ENCODE data around the gene ANXA10. TPM values are rescaled to one million over a fixed set of nuclear protein-coding genes. Genes with fewer than 3 reads are reported as not detected.
A peak's percentile ranks its signal among the peaks of the same experiment; 100 is the strongest.

Gene ANXA10
- total RNA-seq, 1 donor from 2014 or later = not detected

DNA sequence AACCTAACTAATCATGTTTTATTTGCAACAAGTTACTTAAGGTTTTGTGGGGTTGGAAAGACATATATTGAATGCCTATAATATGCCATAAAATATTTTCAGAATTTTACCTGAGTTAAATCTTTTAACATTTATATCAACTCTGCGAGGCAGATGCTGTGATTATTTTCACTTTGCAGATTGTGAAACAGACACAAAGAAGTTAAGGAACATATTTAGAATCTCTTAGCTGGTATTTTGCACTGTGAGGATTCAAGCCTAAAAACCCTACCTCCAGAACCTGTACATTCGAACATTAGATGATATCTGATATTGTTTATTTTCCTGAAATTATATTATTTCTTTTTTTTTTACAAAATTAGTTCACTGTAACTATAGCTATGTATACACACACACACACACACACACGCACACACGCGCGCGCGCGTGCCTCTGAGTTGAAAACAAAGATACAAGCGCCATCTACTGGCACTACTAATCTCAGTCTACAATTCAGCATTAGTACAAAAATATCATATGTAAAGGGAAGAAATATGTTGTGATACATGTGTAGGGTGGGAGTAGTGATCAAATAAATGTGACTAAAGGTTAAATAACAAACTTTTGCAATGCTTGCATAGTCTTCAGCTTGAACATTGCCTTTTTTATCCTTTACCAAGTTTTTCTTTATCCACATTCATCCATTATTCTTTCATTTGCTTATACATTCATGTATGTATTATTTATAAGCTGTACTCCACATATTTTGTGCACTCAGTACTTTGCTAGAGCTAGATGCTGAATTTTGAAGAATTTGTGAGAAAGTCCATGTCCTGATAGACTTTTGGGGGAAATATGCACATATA, 61.5 kb downstream of the ANXA10 start:
- Mint-ChIP-seq H3K36me3 (ENCODE audit: low read depth) (no peaks in the 10 kb centered on the region), H3K27ac (ENCODE audit: unreplicated experiment) (no peak overlapping the region), H3K9me3 (ENCODE audit: low read depth) (peaks cover 7% of the 10 kb centered on the region), H3K27me3 (ENCODE audit: low read depth) (peaks cover 8% of the 10 kb centered on the region), H3K4me1 (ENCODE audit: low read depth) (no peaks in the 10 kb centered on the region), H3K4me3 (ENCODE audit: unreplicated experiment) (no peak overlapping the region)
- no peak for DNase-seq (ENCODE audit: low spot score)
- TF ChIP-seq, protein P1, sequence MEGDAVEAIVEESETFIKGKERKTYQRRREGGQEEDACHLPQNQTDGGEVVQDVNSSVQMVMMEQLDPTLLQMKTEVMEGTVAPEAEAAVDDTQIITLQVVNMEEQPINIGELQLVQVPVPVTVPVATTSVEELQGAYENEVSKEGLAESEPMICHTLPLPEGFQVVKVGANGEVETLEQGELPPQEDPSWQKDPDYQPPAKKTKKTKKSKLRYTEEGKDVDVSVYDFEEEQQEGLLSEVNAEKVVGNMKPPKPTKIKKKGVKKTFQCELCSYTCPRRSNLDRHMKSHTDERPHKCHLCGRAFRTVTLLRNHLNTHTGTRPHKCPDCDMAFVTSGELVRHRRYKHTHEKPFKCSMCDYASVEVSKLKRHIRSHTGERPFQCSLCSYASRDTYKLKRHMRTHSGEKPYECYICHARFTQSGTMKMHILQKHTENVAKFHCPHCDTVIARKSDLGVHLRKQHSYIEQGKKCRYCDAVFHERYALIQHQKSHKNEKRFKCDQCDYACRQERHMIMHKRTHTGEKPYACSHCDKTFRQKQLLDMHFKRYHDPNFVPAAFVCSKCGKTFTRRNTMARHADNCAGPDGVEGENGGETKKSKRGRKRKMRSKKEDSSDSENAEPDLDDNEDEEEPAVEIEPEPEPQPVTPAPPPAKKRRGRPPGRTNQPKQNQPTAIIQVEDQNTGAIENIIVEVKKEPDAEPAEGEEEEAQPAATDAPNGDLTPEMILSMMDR (IDR thresholded peaks at IDR 0.05) = peak; percentile 93

DNA sequence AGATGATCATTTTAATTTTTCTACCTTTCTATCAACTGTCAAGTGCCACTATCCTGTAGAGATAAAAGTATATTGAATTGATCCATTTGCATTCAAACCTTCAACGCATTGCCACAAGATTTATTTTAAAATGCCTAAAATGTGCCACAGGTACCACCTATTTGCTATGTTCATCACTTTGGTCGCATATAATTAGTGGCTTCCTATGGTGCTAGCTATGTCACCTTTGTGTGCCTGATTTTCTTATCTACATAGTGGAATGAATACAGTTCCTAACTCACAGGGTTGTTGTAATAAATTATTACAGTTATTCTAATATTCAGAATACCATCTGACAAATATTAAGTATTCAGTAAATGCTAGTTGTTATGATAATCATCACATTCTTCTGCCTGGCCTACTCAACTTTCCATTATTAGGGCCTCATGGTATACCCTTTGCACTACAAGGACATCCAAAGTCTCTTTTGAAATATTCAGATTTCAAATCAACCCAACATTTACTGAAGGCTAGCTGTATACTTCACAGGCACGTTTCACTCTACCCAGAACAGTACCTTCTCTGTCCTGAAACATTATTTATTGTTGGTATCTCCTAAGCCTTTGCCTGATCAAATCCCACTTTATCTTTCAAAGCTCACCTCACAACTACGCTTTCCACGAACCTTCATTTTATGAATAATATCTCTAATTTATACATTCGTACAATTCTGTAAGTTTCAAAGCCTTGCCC, 62.4 kb downstream of the ANXA10 start:
- TF ChIP-seq, protein P1 (IDR thresholded peaks at IDR 0.05) = no peak
- peaks cover 7% of the 10 kb centered on the region for H3K27me3 Mint-ChIP-seq (ENCODE audit: low read depth)
- DNase-seq (ENCODE audit: low spot score) = no peak
- H3K4me3 Mint-ChIP-seq (ENCODE audit: unreplicated experiment) = no peak overlapping the region
- no peaks in the 10 kb centered on the region for H3K36me3 Mint-ChIP-seq (ENCODE audit: low read depth)
- no peak overlapping the region for H3K27ac Mint-ChIP-seq (ENCODE audit: unreplicated experiment)
- peaks cover 12% of the 10 kb centered on the region for H3K9me3 Mint-ChIP-seq (ENCODE audit: low read depth)
- H3K4me1 Mint-ChIP-seq (ENCODE audit: low read depth) = no peaks in the 10 kb centered on the region

DNA sequence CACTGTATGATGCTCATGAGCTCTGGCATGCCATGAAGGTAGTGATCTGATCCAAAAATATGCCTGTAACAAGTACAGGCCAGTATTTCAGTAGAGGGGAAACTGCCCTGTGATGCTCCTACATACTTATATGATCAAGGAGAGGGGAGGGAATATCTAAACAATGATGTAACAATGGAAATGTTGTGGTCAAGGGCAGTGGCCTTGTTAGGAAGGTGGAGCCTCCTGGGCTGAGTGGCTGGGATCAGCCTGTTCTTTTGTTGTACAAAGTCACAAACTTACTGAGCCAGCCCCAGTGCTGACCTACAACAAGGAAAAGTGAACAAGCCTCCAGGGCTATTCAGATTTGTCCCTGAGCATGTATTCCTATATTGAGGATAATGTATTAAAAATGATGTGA, 70.3 kb downstream of the ANXA10 start:
- no peaks in the 10 kb centered on the region for H3K27me3 Mint-ChIP-seq (ENCODE audit: low read depth)
- H3K27ac Mint-ChIP-seq (ENCODE audit: unreplicated experiment) = no peak overlapping the region
- no peak for DNase-seq (ENCODE audit: low spot score)
- H3K4me3 Mint-ChIP-seq (ENCODE audit: unreplicated experiment) = no peak overlapping the region
- peaks cover 22% of the 10 kb centered on the region for H3K9me3 Mint-ChIP-seq (ENCODE audit: low read depth)
- TF ChIP-seq, protein P1 (IDR thresholded peaks at IDR 0.05) = no peak
- H3K36me3 Mint-ChIP-seq (ENCODE audit: low read depth) = peaks cover 2% of the 10 kb centered on the region
- peaks cover 3% of the 10 kb centered on the region for H3K4me1 Mint-ChIP-seq (ENCODE audit: low read depth)

DNA sequence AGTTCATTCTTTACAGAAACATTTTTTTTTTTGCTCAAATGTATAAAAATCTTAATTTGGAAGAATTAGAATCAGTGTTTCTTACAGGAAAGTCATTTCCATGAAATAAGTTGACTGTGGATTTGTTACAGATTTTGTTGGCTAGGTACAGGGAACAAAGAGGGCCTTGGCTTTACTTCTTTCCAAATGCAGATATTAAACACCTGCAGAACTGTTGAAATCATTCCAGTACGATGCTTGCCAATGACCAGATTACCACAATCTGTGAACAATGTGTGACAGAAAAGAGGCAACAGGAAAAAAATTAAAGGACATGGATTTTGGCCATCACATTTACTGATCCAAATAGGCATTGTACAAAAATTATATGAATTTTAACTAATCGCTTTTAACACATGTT, 70.8 kb downstream of the ANXA10 start:
- TF ChIP-seq, protein P1 (IDR thresholded peaks at IDR 0.05) = no peak
- H3K27me3 Mint-ChIP-seq (ENCODE audit: low read depth) = no peaks in the 10 kb centered on the region
- DNase-seq (ENCODE audit: low spot score) = no peak
- no peak overlapping the region for H3K4me3 Mint-ChIP-seq (ENCODE audit: unreplicated experiment)
- peaks cover 18% of the 10 kb centered on the region for H3K9me3 Mint-ChIP-seq (ENCODE audit: low read depth)
- peaks cover 3% of the 10 kb centered on the region for H3K4me1 Mint-ChIP-seq (ENCODE audit: low read depth)
- H3K36me3 Mint-ChIP-seq (ENCODE audit: low read depth) = peaks cover 2% of the 10 kb centered on the region
- H3K27ac Mint-ChIP-seq (ENCODE audit: unreplicated experiment) = no peak overlapping the region

DNA sequence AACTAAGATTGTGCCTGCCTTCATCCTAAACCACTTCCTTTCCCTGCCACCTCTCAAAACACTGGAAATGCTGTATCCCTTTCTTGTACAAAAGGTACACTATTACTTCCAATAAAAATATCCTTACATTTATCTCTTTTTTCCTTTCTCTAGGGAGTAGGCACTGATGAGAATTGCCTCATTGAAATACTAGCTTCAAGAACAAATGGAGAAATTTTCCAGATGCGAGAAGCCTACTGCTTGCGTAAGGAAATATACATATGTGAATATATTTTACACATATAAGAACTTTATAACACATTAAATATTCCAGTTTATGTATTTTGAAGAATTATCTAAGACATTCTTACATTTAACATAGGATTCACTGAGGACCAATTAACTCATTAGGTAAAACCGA, 71.7 kb downstream of the ANXA10 start:
- TF ChIP-seq, protein P1 (IDR thresholded peaks at IDR 0.05) = no peak
- H3K4me1 Mint-ChIP-seq (ENCODE audit: low read depth) = peaks cover 3% of the 10 kb centered on the region
- no peak overlapping the region for H3K4me3 Mint-ChIP-seq (ENCODE audit: unreplicated experiment)
- peaks cover 13% of the 10 kb centered on the region for H3K9me3 Mint-ChIP-seq (ENCODE audit: low read depth)
- no peak for DNase-seq (ENCODE audit: low spot score)
- peaks cover 2% of the 10 kb centered on the region for H3K36me3 Mint-ChIP-seq (ENCODE audit: low read depth)
- no peaks in the 10 kb centered on the region for H3K27me3 Mint-ChIP-seq (ENCODE audit: low read depth)
- H3K27ac Mint-ChIP-seq (ENCODE audit: unreplicated experiment) = no peak overlapping the region
